ENCODE measurements around the gene LCN2. TPM values are rescaled to one million over a fixed set of nuclear protein-coding genes. Genes with fewer than 3 reads are reported as not detected.

The LCN2 gene
- total and polyA plus RNA-seq, 10 of the 15 experiments (the other 5 are each of a cell fraction or from before 2014, with no cell fraction given) = not detected

DNA sequence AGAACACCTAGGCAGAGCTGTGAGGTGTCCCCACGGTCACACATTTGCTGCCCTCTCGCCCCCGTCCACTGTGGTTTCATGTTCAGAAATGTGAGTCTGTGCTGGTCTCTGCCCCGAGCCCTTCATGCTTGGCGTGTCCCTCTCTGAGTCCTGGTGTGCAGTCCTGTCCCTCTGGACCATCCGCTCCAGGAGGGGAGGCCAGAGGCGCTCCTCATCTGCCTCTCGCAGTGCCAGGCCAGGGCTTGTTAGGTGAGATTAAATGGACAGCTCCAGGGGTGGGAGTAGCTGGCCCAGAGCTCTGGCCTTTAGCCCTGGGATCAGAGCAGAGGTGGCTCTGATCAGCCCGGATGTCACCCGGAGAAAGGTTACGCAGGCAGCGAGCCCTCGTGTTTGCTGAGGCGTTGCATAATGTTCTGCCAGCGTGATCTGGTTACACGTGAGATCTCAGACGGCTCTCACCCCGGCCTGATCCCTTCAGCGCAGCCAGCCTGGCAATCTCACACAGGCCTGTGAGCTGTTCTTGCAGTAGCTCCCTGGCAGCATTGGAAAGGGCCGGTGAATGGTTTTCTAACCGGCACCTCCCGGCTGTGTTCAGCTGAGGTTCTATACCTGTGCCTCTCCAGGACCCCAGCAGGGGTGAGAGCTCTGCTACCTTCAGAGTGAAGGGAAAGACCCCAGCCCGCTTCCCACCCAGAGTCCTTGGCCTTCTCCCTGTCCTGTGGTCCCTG is 46.2 kb upstream of the LCN2 start:
- Histone ChIP-seq H3K4me2 (ENCODE audit: control insufficient read depth, insufficient read depth) (no peak overlapping the region), H2AFZ (ENCODE audit: control insufficient read depth, low read depth, low read length) (no peak overlapping the region), H3K27me3 (replicated peaks in 1 of 2; ENCODE audit: control insufficient read depth in 2 of 2, insufficient read depth in 2 of 2, low read length in 1 of 2) (no peaks in the 10 kb centered on the region), H3K9ac (ENCODE audit: control insufficient read depth, insufficient read depth, low read length) (no peak overlapping the region), H3K4me1 (ENCODE audit: control insufficient read depth, insufficient read depth, low read length) (no peaks in the 10 kb centered on the region), H3K36me3 (ENCODE audit: control insufficient read depth in 2 of 2, insufficient read depth in 2 of 2, low read length in 1 of 2) (peaks cover 21 to 49% of the 10 kb centered on the region in 2 experiments; a peak in 3 of 4 replicates), H3K79me2 (ENCODE audit: control insufficient read depth, insufficient read depth, low read length) (peaks cover 4% of the 10 kb centered on the region), H3K27ac (ENCODE audit: control insufficient read depth, insufficient read depth) (no peak overlapping the region), H4K20me1 (ENCODE audit: control insufficient read depth, insufficient read depth) (no peaks in the 10 kb centered on the region), H3K9me3 (replicated peaks; ENCODE audit: control insufficient read depth, insufficient read depth, low read length) (no peaks in the 10 kb centered on the region), H3K4me3 (no peak overlapping the region)
- FAIRE-seq (no peak), DNase-seq (ENCODE audit: low read depth, low spot score) (no peak), ATAC-seq (no peak)
- TF ChIP-seq ZNF384 (IDR thresholded peaks at IDR 0.05; ENCODE audit: borderline replicate concordance, low read depth, low read length) = no peak
- TF ChIP-seq GATAD2B (conservative IDR thresholded peaks at IDR 0.05; ENCODE audit: low read depth) = no peak
- TF ChIP-seq, protein P1, sequence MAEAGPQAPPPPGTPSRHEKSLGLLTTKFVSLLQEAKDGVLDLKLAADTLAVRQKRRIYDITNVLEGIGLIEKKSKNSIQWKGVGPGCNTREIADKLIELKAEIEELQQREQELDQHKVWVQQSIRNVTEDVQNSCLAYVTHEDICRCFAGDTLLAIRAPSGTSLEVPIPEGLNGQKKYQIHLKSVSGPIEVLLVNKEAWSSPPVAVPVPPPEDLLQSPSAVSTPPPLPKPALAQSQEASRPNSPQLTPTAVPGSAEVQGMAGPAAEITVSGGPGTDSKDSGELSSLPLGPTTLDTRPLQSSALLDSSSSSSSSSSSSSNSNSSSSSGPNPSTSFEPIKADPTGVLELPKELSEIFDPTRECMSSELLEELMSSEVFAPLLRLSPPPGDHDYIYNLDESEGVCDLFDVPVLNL (IDR thresholded peaks at IDR 0.05; ENCODE audit: low read depth, low read length) = no peak
- TF ChIP-seq NR2F1 (conservative IDR thresholded peaks at IDR 0.05) = no peak
- no peak for TF ChIP-seq IKZF1 (conservative IDR thresholded peaks at IDR 0.05)
- TF ChIP-seq MLLT1 (IDR thresholded peaks at IDR 0.05) = no peak
- TF ChIP-seq ASH2L (IDR thresholded peaks at IDR 0.05; ENCODE audit: borderline replicate concordance, low read depth) = no peak
- TF ChIP-seq BCL11A (IDR thresholded peaks at IDR 0.05; ENCODE audit: low read depth, low read length) = no peak
- ChIA-PET POLR2A (no interaction called here), RAD21 (ENCODE audit: unreplicated experiment) (no interaction called here), CTCF (interaction anchor here (0.9 to 1.1 kb wide), 2 partner anchors 14 to 161 kb away, joined by 3 to 4 read pairs; no protein-coding TSS in a partner anchor), SMC1A (ENCODE audit: uncharacterized antibody, unreplicated experiment) (interaction anchor here (1.7 kb wide), 1 partner anchor 13 kb away, joined by 3 read pairs; no protein-coding TSS in a partner anchor)
- in situ Hi-C loops (cut with MboI) (no loop called here), intact Hi-C loops (cut with micrococcal nuclease; ENCODE audit: unreplicated experiment) (no loop called here)
- WGBS (ENCODE audit: insufficient coverage, insufficient replicate concordance, low lambda C conversion rate, missing lambda C conversion rate) = 94% methylated on average over 23 of the region's 23 CpGs
- no TSS peak for BruUV-seq (replicated peaks)

Measured in GM12878 (cell line).